HG02870 (cell line): Measurements from ENCODE around the gene SPATA7.

Experiments
- ATAC-seq: cut with Tn5 transposase; IDR thresholded peaks from one replicate; pipeline ENCODE4 v1.9.1; 2021; ENCODE audit warnings: mild to moderate bottlenecking, moderate library complexity; ENCODE audit not compliant: unreplicated experiment

SPATA7 gene

DNA sequence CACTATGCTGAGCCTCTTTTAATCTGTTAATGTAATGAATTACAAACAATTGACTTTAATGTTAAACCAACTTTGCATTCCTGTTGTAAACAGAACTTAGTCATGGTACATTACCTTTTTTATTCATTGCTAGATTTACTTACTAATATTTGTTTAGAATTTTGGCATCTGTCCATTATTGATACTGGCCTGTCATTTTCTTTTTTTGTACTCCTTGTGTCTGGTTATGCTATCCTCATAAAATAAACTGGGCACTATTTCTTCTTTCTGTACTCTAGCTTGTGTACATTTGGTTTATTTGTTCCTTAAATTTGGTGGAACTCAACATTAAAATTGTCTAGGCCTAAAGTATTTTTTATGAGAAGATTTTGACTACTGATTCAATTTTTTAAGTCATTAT lies 32.1 kb downstream of the SPATA7 start:
- ATAC-seq = no peak

DNA sequence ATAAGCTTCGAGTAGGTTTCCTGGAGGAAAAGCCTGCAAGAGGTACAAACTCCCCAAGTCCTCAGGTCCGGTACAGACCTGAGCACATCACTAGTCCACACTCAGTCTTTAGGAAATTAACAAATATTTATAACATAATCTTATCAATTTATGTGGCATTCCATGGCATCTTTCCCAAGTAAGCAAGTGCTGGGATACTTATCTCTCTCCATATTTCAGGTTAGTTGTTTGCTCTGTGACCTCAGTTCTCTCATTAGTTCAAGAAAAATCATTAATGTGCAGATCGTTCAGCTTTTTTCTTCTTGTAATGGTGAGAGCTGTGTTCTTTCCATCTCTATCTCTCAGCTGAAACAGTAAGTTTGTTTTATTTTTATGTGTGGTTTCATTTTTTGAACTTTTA lies 34.7 kb downstream of the SPATA7 start:
- ATAC-seq = no peak

GRCh38 chr14:88421286-88421685 lies 35.8 kb downstream of the SPATA7 start:
- ATAC-seq = no peak

- ATAC-seq = no peak
Measured at GRCh38 chr14:88422047-88422446, 36.6 kb downstream of the SPATA7 start.

GRCh38 chr14:88422919-88423650 lies 37.6 kb downstream of the SPATA7 start:
- ATAC-seq = no peak

DNA sequence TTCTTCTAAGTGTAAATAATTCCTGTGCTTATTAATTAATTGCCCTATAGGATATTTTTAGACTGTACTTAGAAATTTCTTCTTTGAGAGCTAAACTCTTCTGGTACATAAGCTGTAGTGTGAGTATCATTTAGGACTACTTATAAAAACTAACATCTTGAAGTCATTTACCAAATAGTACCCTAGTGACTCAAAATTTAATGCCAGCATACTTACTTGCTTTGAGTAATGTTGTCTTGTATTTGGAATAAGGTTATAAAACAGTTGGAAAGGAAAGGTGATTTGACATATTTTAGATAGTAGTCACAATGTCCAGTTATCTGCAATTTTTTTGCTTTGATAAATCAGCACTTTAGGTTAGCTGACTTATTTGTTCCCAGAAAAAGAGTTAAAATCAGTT lies 39.1 kb downstream of the SPATA7 start:
- no peak for ATAC-seq

GRCh38 chr14:88426271-88426670 lies 40.8 kb downstream of the SPATA7 start:
- no peak for ATAC-seq

- no peak for ATAC-seq
Measured at GRCh38 chr14:88430976-88431375, 45.5 kb downstream of the SPATA7 start.

- ATAC-seq = no peak
Measured at GRCh38 chr14:88437658-88438057, 52.2 kb downstream of the SPATA7 start.

DNA sequence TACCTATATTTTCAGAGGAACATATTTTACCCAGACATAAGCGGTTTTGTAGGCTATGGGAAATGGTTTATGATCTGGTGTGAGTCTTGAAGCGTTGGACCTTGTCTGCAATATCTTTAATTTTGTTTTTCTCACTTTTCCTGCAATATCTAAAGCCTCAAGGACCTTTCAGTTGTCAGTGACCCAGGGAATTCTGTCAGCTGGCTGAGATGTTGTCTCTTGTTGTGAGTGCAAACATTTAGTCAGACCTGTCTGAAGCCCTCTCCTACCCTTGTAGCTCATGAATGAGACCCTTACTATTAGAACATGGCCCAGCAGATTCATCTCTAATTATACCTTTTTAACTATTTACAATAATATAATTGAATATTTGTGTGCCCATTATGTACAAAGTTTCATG lies 53.6 kb downstream of the SPATA7 start:
- ATAC-seq = no peak

DNA sequence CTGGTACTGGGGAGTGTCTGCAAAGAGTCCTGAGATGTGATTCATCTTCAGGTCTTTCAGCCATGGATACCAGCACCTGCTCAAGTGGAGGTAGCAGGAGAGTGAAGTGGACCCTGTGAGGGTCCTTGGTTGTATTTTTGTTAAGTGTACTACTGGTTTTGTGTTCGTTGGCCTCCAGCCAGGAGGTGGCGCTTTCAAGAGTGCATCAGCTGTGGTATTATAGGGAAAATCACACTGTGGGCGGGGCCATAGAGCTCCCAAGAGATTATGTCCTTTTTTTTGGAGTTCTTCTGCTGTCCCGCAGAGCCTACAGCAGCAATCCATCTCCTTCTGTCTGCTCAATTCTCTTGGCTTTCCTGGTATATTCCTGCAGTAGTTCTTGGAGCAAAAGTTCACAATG lies 66.8 kb downstream of the SPATA7 start:
- ATAC-seq = no peak

GRCh38 chr14:88454886-88455285 lies 69.4 kb downstream of the SPATA7 start:
- ATAC-seq = no peak

DNA sequence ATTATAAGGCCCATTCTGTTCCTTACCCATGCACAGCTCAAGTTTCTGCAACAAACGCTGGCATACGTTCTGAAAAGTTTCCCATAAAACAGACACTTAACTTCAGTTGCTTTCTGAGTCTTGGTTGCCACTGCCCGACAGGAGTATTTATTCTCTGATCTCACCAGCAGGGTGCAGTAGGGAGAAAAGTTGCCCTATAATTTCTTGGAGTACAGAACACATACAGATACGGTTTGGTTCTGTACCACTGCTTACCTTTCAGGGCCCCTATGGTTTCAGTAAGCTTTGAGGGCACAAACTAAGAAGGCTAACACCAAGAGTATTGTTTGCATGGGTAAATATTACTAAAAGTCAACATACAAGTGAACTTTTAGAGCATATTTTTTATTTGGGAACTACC lies 77.9 kb downstream of the SPATA7 start:
- ATAC-seq = peak; percentile 58

GRCh38 chr14:88468406-88468805 lies 82.9 kb downstream of the SPATA7 start:
- ATAC-seq = no peak

DNA sequence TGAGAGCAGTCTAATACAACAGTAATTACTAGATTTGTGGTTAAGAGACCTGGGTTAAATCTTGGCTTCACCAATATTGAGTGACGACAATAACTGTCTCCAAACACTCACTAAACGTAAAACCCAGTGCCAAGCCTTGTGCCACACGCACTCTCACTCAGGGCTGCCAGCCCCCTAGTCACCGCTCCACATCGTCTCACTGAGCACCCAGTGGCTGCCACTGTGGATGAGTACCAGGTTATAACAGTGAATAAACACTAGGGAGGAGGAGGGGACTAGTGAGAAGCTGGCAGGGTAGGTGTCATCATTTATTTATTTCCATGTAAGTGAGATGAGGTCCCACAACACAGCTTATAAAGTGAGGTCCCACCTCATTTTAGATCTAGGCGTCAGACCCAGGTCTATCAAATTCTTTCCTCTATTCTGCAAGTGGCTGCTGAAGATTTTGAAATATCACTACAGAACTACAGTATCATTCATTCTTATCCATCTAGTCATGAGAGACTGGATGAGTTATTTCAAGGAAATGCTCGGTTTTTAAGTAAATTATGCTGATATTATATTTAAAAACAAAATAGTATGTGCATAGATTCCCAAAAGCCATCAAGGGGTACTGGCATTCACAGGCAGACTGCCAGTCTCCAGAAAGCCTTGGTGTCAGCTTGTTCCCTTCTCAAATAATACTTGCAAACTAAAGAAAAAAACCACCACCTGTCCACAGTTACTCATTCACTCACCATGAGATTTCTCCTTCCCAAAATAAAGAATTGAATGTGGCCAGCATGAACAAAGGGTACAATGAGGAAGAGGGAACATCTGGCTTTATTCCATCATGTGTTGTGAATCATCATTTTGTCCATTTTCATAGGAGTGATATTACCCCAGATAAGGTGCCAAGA lies 85.3 kb downstream of the SPATA7 start:
- no peak for ATAC-seq

DNA sequence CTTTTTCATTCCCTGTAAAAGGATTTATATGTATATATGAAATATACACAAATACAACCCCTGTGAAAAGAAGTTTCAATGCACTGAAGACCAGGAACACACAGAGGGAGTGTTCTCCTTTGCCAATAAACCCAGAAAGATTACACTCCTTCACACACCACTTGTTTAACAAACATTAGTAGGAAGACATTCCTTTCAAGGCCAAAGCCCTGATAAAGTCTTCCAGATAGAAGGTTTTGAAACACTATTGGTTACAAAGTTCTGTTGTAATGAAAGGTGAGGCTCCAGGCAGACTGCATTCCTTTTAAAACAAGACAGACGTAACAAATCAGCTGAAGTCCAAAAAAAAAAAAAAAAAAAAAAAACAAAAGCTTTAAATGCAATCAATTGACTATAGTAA lies 88.3 kb downstream of the SPATA7 start:
- no peak for ATAC-seq

DNA sequence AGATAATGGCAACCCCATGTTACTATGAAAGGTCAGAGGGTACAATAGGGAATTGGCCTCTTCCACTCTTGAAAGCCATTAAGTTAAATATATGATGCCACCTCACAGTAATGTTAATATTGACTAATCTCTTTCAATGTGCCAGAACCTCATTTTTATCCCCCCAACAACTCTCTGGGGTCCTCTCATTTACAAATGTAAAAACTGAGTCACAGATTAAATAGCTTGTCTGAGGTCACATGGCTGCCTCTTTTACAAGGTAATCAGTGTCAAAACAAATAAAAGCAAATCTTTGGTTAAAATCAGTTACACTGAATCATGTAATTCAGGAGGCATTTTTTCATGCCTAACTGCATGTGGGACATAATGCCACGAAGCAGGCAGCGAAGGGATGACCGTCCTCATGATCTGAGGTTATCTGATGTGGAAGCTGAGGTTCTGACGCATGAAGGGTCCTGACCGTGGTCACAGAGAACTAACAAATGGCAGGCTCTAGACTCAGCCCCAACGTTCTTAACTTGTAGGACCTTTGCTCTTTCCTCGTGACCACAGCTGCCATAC lies 90.8 kb downstream of the SPATA7 start:
- ATAC-seq = no peak

DNA sequence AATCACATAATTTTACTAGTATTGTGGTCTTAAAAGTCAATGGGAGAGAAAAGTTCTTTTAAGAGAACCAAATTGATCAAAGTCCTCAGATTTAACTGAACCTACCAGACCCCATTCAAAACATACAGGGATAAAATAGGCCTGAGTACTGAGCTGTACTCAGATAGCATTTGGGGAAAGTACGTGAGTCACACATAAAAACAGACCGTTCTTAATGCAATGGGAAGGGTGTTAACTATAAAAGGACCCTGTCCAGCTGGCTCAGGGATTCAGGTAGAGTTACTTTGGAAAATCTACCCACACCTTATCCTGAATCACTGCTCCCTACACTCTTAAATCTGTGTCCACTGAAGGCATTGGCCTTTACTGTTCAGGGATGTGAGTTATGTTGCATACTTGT lies 91.4 kb downstream of the SPATA7 start:
- ATAC-seq = no peak

- no peak for ATAC-seq
Measured at GRCh38 chr14:88477513-88478250, 92.2 kb downstream of the SPATA7 start.

DNA sequence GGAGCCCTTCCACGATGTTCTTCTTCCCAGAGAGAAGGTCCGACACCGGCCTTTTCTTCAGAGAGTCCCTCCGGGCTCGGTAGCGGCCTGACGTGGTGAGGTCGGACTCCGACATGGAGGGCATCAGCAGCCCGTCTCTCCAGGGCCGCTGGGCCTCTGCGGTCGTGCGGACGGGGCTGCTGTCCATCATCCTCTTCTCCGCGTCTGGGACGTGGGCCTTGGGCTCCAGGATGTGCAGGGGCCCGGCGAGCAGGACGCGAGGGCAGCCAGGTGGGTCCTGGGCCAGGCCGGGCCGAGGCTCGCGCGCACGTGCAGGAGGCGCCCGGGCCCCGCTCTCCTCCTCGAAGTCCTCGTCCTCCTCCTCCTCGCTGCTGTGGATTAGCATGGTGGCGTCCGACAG lies 93.5 kb downstream of the SPATA7 start:
- ATAC-seq = no peak

GRCh38 chr14:88479574-88479987 lies 94.1 kb downstream of the SPATA7 start:
- no peak for ATAC-seq
